ENCODE results near the gene VAC14. TPM values are rescaled to one million over a fixed set of nuclear protein-coding genes. Genes with fewer than 3 reads are reported as not detected.
A peak's percentile ranks its signal among the peaks of the same experiment; 100 is the strongest.

Gene VAC14
- total RNA-seq, 1 donor from 2014 or later = 21.0 TPM

DNA sequence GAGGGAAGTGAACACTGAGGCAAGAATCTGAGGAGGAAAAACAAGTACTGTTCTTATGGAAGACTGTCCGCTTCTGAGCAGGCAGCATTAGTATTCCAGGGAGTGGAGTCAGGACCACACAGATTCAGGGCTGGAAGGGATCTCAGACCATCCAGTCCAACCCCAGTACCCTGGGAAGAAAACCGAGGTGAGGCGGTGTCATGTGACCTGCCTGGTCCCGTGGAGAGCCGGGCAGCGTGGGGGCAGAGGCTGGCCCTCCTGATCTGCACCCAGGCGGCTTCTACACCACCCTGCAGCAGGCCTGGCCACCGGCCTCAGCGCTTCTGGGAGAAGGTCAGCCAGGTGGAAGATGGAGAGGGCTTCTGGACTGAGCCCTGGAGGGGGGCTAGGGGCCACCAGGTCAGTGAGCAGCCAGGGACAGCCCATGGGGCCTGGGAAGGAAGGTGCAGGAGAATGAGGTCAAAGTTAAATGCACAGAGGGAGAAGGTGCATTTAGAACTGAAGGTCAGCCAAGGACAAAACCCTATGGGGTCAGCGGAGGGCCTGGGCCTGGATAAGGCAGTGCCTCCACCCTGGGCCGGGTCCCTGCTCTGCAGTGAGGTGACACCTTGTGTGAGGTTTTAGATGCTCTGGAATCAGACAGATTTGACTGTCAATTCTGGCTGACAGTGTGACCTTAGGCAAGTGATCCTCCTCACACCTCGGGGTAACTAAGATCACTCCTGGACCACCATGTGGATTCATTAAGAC is 45.9 kb downstream of the VAC14 start:
- Histone ChIP-seq H3K4me3 (no peak overlapping the region), H3K36me3 (peaks cover 26% of the 10 kb centered on the region), H3K27me3 (ENCODE audit: low read depth) (no peaks in the 10 kb centered on the region), H3K4me1 (peaks cover 34% of the 10 kb centered on the region), H3K9me3 (replicated peaks) (no peaks in the 10 kb centered on the region), H3K27ac (replicated peaks) (no peak overlapping the region)
- DNase-seq = no peak
- TF ChIP-seq, protein P1, sequence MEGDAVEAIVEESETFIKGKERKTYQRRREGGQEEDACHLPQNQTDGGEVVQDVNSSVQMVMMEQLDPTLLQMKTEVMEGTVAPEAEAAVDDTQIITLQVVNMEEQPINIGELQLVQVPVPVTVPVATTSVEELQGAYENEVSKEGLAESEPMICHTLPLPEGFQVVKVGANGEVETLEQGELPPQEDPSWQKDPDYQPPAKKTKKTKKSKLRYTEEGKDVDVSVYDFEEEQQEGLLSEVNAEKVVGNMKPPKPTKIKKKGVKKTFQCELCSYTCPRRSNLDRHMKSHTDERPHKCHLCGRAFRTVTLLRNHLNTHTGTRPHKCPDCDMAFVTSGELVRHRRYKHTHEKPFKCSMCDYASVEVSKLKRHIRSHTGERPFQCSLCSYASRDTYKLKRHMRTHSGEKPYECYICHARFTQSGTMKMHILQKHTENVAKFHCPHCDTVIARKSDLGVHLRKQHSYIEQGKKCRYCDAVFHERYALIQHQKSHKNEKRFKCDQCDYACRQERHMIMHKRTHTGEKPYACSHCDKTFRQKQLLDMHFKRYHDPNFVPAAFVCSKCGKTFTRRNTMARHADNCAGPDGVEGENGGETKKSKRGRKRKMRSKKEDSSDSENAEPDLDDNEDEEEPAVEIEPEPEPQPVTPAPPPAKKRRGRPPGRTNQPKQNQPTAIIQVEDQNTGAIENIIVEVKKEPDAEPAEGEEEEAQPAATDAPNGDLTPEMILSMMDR (IDR thresholded peaks at IDR 0.05; ENCODE audit: borderline replicate concordance) = no peak
- intact Hi-C loops (cut with micrococcal nuclease) = no loop called here

- Histone ChIP-seq H3K36me3 (peaks cover 26% of the 10 kb centered on the region), H3K9me3 (replicated peaks) (no peaks in the 10 kb centered on the region), H3K27ac (replicated peaks) (no peak overlapping the region), H3K4me3 (no peak overlapping the region), H3K27me3 (ENCODE audit: low read depth) (no peaks in the 10 kb centered on the region), H3K4me1 (peaks cover 41% of the 10 kb centered on the region)
- intact Hi-C loops (cut with micrococcal nuclease) = no loop called here
- peak; percentile 8 for DNase-seq
- TF ChIP-seq, protein P1 (IDR thresholded peaks at IDR 0.05; ENCODE audit: borderline replicate concordance) = no peak
These were observed 46.6 kb downstream of the VAC14 start for GRCh38 chr16:70754371-70754770.

DNA sequence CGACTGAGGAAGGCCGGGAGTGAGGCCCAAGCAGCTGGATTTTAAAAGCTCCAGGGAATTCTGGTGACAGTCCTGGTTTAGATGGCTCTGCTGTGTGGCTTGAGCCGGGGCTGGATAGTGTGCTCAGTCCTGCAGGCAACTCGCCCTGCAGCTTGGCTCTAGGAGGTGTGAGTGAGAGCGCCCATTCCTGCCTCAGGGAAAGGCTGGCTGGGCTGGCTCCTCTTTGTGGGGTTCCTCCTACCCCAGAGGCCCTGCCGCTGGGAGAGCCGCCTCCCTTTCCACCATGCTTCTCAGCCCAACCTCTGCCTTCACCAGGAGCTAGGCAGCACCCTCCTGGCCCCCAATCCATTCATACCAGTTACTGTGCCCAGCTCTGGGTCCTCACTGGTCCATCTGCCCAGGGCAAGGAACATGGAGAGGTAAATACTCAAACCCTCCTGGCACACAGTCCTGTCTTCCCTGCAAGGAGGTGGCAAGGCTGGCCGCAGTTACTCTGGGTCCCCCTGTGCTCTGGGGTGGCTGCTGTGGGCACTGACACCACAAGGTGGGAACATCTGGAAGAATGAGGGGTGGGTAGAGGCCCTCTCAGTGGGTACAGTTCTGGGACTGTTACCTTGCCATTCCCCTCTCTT is 47.1 kb downstream of the VAC14 start:
- TF ChIP-seq, protein P1 (IDR thresholded peaks at IDR 0.05; ENCODE audit: borderline replicate concordance) = no peak
- peak; percentile 9 for DNase-seq
- Histone ChIP-seq H3K27me3 (ENCODE audit: low read depth) (no peaks in the 10 kb centered on the region), H3K4me1 (peaks cover 45% of the 10 kb centered on the region), H3K27ac (replicated peaks) (no peak overlapping the region), H3K4me3 (no peak overlapping the region), H3K36me3 (peaks cover 23% of the 10 kb centered on the region), H3K9me3 (replicated peaks) (no peaks in the 10 kb centered on the region)
- intact Hi-C loops (cut with micrococcal nuclease) = no loop called here

GRCh38 chr16:70753228-70753627 is 47.7 kb downstream of the VAC14 start:
- H3K9me3 ChIP-seq (replicated peaks) = no peaks in the 10 kb centered on the region
- DNase-seq = no peak
- H3K4me3 ChIP-seq = no peak overlapping the region
- intact Hi-C loops (cut with micrococcal nuclease) = no loop called here
- H3K27me3 ChIP-seq (ENCODE audit: low read depth) = no peaks in the 10 kb centered on the region
- TF ChIP-seq, protein P1 (IDR thresholded peaks at IDR 0.05; ENCODE audit: borderline replicate concordance) = no peak
- no peak overlapping the region for H3K27ac ChIP-seq (replicated peaks)
- peaks cover 50% of the 10 kb centered on the region for H3K4me1 ChIP-seq
- H3K36me3 ChIP-seq = peaks cover 17% of the 10 kb centered on the region

GRCh38 chr16:70752426-70752825 is 48.5 kb downstream of the VAC14 start:
- H3K27me3 ChIP-seq (ENCODE audit: low read depth) = no peaks in the 10 kb centered on the region
- H3K4me3 ChIP-seq = no peak overlapping the region
- H3K27ac ChIP-seq (replicated peaks) = peak overlapping the region; percentile 78
- DNase-seq = no peak
- H3K9me3 ChIP-seq (replicated peaks) = no peaks in the 10 kb centered on the region
- TF ChIP-seq, protein P1 (IDR thresholded peaks at IDR 0.05; ENCODE audit: borderline replicate concordance) = no peak
- peaks cover 58% of the 10 kb centered on the region for H3K4me1 ChIP-seq
- intact Hi-C loops (cut with micrococcal nuclease) = no loop called here
- H3K36me3 ChIP-seq = peaks cover 10% of the 10 kb centered on the region
